Measurements from ENCODE around the gene G6PC3.

Gene G6PC3

DNA sequence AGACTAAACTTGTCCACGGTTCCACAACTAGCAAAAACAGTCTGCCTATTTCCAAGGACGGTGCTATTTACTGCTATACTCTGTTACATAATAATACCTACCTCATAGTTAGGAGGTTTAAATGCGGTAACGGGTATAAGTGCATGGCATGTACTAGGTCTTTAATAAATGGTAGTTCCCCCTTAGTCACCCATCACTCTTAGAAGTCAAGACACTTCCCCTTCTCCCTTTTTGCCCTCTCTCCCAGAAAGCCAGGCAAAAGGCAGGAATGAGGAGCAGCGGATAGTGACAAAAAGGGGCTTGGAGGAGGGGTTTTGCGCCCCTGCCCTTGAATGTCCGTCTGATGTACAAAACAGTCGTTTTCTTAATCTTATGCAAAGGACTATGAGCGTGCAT lies 3.0 kb upstream of the G6PC3 start (continued):
- TF ChIP-seq INSM2 (tag by site-specific recombination; IDR thresholded peaks at IDR 0.05) (no peak), ZNF791 (tag by site-specific recombination; IDR thresholded peaks at IDR 0.05) (no peak), ZBTB26 (tag by site-specific recombination; optimal IDR thresholded peaks at IDR 0.05) (no peak), ZIC2 (tag by site-specific recombination; IDR thresholded peaks at IDR 0.05) (no peak), ZNF2 (tag by site-specific recombination; IDR thresholded peaks at IDR 0.05) (no peak), GLIS2 (tag by site-specific recombination; IDR thresholded peaks at IDR 0.05) (no peak)

- H3K27ac ChIP-seq (ENCODE audit: extremely low read depth, low read depth, low read length), result peak overlapping the region; percentile 73
- TF ChIP-seq ZNF701 (tag by site-specific recombination; IDR thresholded peaks at IDR 0.05) (no peak), ZBTB20 (tag by site-specific recombination; IDR thresholded peaks at IDR 0.05) (no peak), ZNF610 (tag by site-specific recombination; IDR thresholded peaks at IDR 0.05; ENCODE audit: borderline replicate concordance) (no peak), ZNF362 (tag by site-specific recombination; IDR thresholded peaks at IDR 0.05) (0 out of 2 replicates have a peak, but pooled peaks have one; percentile 34), ZNF629 (tag by site-specific recombination; IDR thresholded peaks at IDR 0.05) (no peak), ZEB2 (tag by site-specific recombination; IDR thresholded peaks at IDR 0.05) (no peak), ZNF433 (tag by site-specific recombination; IDR thresholded peaks at IDR 0.05; ENCODE audit: low read depth) (peak; percentile 13; the same call in 1 of the 2 replicates), ZNF114 (tag by site-specific recombination; IDR thresholded peaks at IDR 0.05) (no peak), MZF1 (tag by site-specific recombination; IDR thresholded peaks at IDR 0.05; ENCODE audit: borderline replicate concordance) (no peak), ZBTB1 (tag by site-specific recombination; IDR thresholded peaks at IDR 0.05) (no peak), ZNF311 (tag by site-specific recombination; IDR thresholded peaks at IDR 0.05; ENCODE audit: borderline replicate concordance) (no peak), ZNF623 (tag by site-specific recombination; IDR thresholded peaks at IDR 0.05) (peak; percentile 23; the same call in 1 of the 2 replicates), ZNF132 (tag by site-specific recombination; IDR thresholded peaks at IDR 0.05; ENCODE audit: borderline replicate concordance) (no peak), ZNF174 (tag by site-specific recombination; IDR thresholded peaks at IDR 0.05) (no peak), ZBTB11 (tag by site-specific recombination; conservative IDR thresholded peaks at IDR 0.05; ENCODE audit: low read depth) (no peak), ZNF768 (tag by site-specific recombination; IDR thresholded peaks at IDR 0.05) (no peak), WT1 (tag by site-specific recombination; IDR thresholded peaks at IDR 0.05) (peak; percentile 48), ZNF791 (tag by site-specific recombination; IDR thresholded peaks at IDR 0.05) (no peak)
- TF ChIP-seq, protein P1, sequence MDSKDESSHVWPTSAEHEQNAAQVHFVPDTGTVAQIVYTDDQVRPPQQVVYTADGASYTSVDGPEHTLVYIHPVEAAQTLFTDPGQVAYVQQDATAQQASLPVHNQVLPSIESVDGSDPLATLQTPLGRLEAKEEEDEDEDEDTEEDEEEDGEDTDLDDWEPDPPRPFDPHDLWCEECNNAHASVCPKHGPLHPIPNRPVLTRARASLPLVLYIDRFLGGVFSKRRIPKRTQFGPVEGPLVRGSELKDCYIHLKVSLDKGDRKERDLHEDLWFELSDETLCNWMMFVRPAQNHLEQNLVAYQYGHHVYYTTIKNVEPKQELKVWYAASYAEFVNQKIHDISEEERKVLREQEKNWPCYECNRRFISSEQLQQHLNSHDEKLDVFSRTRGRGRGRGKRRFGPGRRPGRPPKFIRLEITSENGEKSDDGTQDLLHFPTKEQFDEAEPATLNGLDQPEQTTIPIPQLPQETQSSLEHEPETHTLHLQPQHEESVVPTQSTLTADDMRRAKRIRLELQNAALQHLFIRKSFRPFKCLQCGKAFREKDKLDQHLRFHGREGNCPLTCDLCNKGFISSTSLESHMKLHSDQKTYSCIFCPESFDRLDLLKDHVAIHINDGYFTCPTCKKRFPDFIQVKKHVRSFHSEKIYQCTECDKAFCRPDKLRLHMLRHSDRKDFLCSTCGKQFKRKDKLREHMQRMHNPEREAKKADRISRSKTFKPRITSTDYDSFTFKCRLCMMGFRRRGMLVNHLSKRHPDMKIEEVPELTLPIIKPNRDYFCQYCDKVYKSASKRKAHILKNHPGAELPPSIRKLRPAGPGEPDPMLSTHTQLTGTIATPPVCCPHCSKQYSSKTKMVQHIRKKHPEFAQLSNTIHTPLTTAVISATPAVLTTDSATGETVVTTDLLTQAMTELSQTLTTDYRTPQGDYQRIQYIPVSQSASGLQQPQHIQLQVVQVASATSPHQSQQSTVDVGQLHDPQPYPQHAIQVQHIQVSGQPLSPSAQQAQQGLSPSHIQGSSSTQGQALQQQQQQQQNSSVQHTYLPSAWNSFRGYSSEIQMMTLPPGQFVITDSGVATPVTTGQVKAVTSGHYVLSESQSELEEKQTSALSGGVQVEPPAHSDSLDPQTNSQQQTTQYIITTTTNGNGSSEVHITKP (tag by site-specific recombination; IDR thresholded peaks at IDR 0.05), result peak; percentile 84
Observed at GRCh38 chr17:44069974-44070454, 521 bp upstream of the G6PC3 start.

More at GRCh38 chr17:44069974-44070454, 521 bp upstream of the G6PC3 start:
- H3K4me1 ChIP-seq (ENCODE audit: control insufficient read depth, insufficient read depth, low read length), result peaks cover 12% of the 10 kb centered on the region
- ChIA-PET CTCF (interaction anchor here (0.6 to 1.2 kb wide), 4 partner anchors 27 to 275 kb away, joined by 3 to 4 read pairs (median 4); no protein-coding TSS in a partner anchor), POLR2A (interaction anchor here (0.6 to 1.8 kb wide), 14 partner anchors 8 to 879 kb away, joined by 3 to 14 read pairs (median 5); partner anchors contain the start of gene HDAC5)
- H3K9me3 ChIP-seq (ENCODE audit: control insufficient read depth, insufficient read depth, low read depth, low read length), result no peaks in the 10 kb centered on the region
- H3K36me3 ChIP-seq (ENCODE audit: control insufficient read depth in 2 of 2, insufficient read depth in 1 of 2, low read length in 2 of 2), result peaks cover 6 to 20% of the 10 kb centered on the region in 2 experiments; a peak in 2 of 3 replicates
- H3K4me3 ChIP-seq (ENCODE audit: low read depth, low read length), result peak overlapping the region; percentile 50
